H9 (cell line): ENCODE measurements around the gene ITPRIPL2. TPM values are rescaled to one million over a fixed set of nuclear protein-coding genes. Genes with fewer than 3 reads are reported as not detected.

Experiments
- DNase-seq: peaks from one replicate; pipeline ENCODE4 v3.0.0-alpha.2; 2017
- H2AFZ ChIP-seq: one replicate; pipeline ENCODE4 v1.6.1; 2013; ENCODE audit warnings: mild to moderate bottlenecking, low read length, control low read depth, moderate library complexity
- H2AK5ac ChIP-seq: 2 replicates; pipeline ENCODE4 v1.6.1; 2013; ENCODE audit warnings: low read length, control low read depth, mixed read lengths; ENCODE audit not compliant: insufficient read length
- H2BK120ac ChIP-seq: one replicate; pipeline ENCODE4 v1.6.1; 2013; ENCODE audit warnings: low read depth, mild to moderate bottlenecking, low read length, control low read depth, inconsistent platforms; ENCODE audit not compliant: poor library complexity, severe bottlenecking
- H2BK12ac ChIP-seq: 2 replicates; pipeline ENCODE4 v1.6.1; 2013; ENCODE audit warnings: low read length, control low read depth, mixed read lengths, low read depth; ENCODE audit not compliant: insufficient read length
- H2BK15ac ChIP-seq: 2 replicates; pipeline ENCODE4 v1.6.1; 2013; ENCODE audit warnings: low read depth, low read length, control low read depth
- H2BK20ac ChIP-seq: one replicate; pipeline ENCODE4 v1.6.1; 2013; ENCODE audit warnings: low read depth, mild to moderate bottlenecking, low read length, control low read depth, inconsistent platforms; ENCODE audit not compliant: poor library complexity, severe bottlenecking
- H2BK5ac ChIP-seq: 2 replicates; pipeline ENCODE4 v1.6.1; 2013; ENCODE audit warnings: low read length, control low read depth, mixed read lengths; ENCODE audit not compliant: insufficient read length
- H3K14ac ChIP-seq: 2 replicates; pipeline ENCODE4 v1.6.1; 2013; ENCODE audit warnings: low read length, control low read depth; ENCODE audit not compliant: insufficient read depth
- H3K18ac ChIP-seq: 2 replicates; pipeline ENCODE4 v1.6.1; 2013; ENCODE audit warnings: low read depth, mild to moderate bottlenecking, mixed read lengths, low read length, control low read depth; ENCODE audit not compliant: insufficient read length
- H3K23ac ChIP-seq: 2 replicates; pipeline ENCODE4 v1.6.1; 2013; ENCODE audit warnings: low read length, control low read depth, mixed read lengths, low read depth; ENCODE audit not compliant: insufficient read length
- H3K23me2 ChIP-seq: 2 replicates; pipeline ENCODE4 v1.6.1; 2013; ENCODE audit warnings: low read depth, mild to moderate bottlenecking, mixed read lengths, low read length, control low read depth; ENCODE audit not compliant: insufficient read length, poor library complexity, severe bottlenecking
- H3K27ac ChIP-seq: 2 replicates; pipeline ENCODE4 v1.5.1; 2013; ENCODE audit warnings: low read length, control low read depth, mixed read lengths, low read depth; ENCODE audit not compliant: insufficient read length
- H3K27me3 ChIP-seq: 2 replicates; pipeline ENCODE4 v1.6.1; 2013; ENCODE audit warnings: low read length, control low read depth, inconsistent platforms; ENCODE audit not compliant: insufficient read depth
- H3K4ac ChIP-seq: 2 replicates; pipeline ENCODE4 v1.6.1; 2013; ENCODE audit warnings: low read depth, mild to moderate bottlenecking, control low read depth, inconsistent platforms, low read length, moderate library complexity
- H3K4me1 ChIP-seq: 2 replicates; pipeline ENCODE4 v1.6.1; 2013; ENCODE audit warnings: low read length, control low read depth, inconsistent platforms; ENCODE audit not compliant: insufficient read depth
- H3K4me2 ChIP-seq: 2 replicates; pipeline ENCODE4 v1.6.1; 2013; ENCODE audit warnings: low read length, control low read depth, mixed read lengths; ENCODE audit not compliant: insufficient read length, insufficient read depth
- H3K56ac ChIP-seq: 2 replicates; pipeline ENCODE4 v1.6.1; 2013; ENCODE audit warnings: low read depth, mild to moderate bottlenecking, mixed read lengths, low read length, control low read depth; ENCODE audit not compliant: insufficient read length
- H3K79me1 ChIP-seq: 2 replicates; pipeline ENCODE4 v1.6.1; 2013; ENCODE audit warnings: low read depth, mild to moderate bottlenecking, moderate library complexity, low read length, control low read depth, inconsistent platforms; ENCODE audit not compliant: insufficient read depth, poor library complexity, severe bottlenecking
- H3K79me2 ChIP-seq: 2 replicates; pipeline ENCODE4 v1.6.1; 2013; ENCODE audit warnings: low read length, control low read depth, inconsistent platforms; ENCODE audit not compliant: insufficient read depth
- H3K9ac ChIP-seq: 2 replicates; pipeline ENCODE4 v1.6.1; 2013; ENCODE audit warnings: low read length, control low read depth, mixed read lengths; ENCODE audit not compliant: insufficient read length; ENCODE audit errors: extremely low read depth
- H3K9me3 ChIP-seq: one replicate; pipeline ENCODE4 v1.6.1; 2013; ENCODE audit warnings: low read depth, low read length, inconsistent platforms; ENCODE audit not compliant: control insufficient read depth
- H3T11ph ChIP-seq: one replicate; pipeline ENCODE4 v1.6.1; 2013; ENCODE audit warnings: mild to moderate bottlenecking, low read length, control low read depth, inconsistent platforms
- H4K20me1 ChIP-seq: one replicate; pipeline ENCODE4 v1.6.1; 2013; ENCODE audit not compliant: control insufficient read depth, insufficient read length, insufficient read depth
- H4K5ac ChIP-seq: 2 replicates; pipeline ENCODE4 v1.6.1; 2013; ENCODE audit warnings: low read depth, mild to moderate bottlenecking, mixed read lengths, low read length, control low read depth; ENCODE audit not compliant: insufficient read length
- H4K8ac ChIP-seq: replicated peaks from 2 replicates; pipeline ENCODE4 v1.6.1; 2013; ENCODE audit warnings: low read length, control low read depth, mixed read lengths, low read depth; ENCODE audit not compliant: insufficient read length
- H4K91ac ChIP-seq: 2 replicates; pipeline ENCODE4 v1.6.1; 2013; ENCODE audit warnings: low read depth, mild to moderate bottlenecking, moderate library complexity, mixed read lengths, low read length, control low read depth; ENCODE audit not compliant: insufficient read length
- H3K27ac Mint-ChIP-seq, 3 experiments: 2 replicates in 2 of 3; 3 replicates in 1 of 3; pipeline ENCODE4 v1.8.0; 2020 to 2021; ENCODE audit warnings: mixed read lengths in 3 of 3, mild to moderate bottlenecking in 1 of 3, moderate library complexity in 1 of 3
- H3K27me3 Mint-ChIP-seq: 2 replicates; pipeline ENCODE4 v1.8.0; 2021; ENCODE audit warnings: low read depth, mild to moderate bottlenecking, moderate library complexity, mixed read lengths
- H3K36me3 Mint-ChIP-seq, 3 experiments: 2 replicates in 2 of 3; 3 replicates in 1 of 3; pipeline ENCODE4 v1.8.0; 2020 to 2021; ENCODE audit warnings: low read depth in 3 of 3, mixed read lengths in 3 of 3; ENCODE audit not compliant: insufficient read depth in 1 of 3
- H3K4me1 Mint-ChIP-seq, 2 experiments: 2 replicates each; pipeline ENCODE4 v1.8.0; 2020; ENCODE audit warnings: mixed read lengths in 2 of 2
- H3K4me3 Mint-ChIP-seq, 2 experiments: 2 replicates in 1 of 2; 3 replicates in 1 of 2; pipeline ENCODE4 v1.8.0; 2020 to 2021; ENCODE audit warnings: mild to moderate bottlenecking in 2 of 2, mixed read lengths in 2 of 2, moderate library complexity in 1 of 2
- H3K9me3 Mint-ChIP-seq, 2 experiments: 2 replicates in 1 of 2; 3 replicates in 1 of 2; pipeline ENCODE4 v1.8.0; 2020; ENCODE audit warnings: mild to moderate bottlenecking in 2 of 2, mixed read lengths in 2 of 2, moderate library complexity in 1 of 2
- CTCF ChIP-seq: fragments of 200-600 bp; sonication (generic); conservative IDR thresholded peaks from 3 replicates; pipeline ENCODE4 v1.8.0; 2021; ENCODE audit warnings: antibody characterized with exemption, mild to moderate bottlenecking
- WGBS: extraction: QIAGEN DNeasy Blood & Tissue Kit; methylation state at CpG from one replicate; pipeline ENCODE4 v1.1.7; 2013; ENCODE audit warnings: missing lambda C conversion rate, low lambda C conversion rate, mixed read lengths; ENCODE audit not compliant: insufficient read length; ENCODE audit errors: extremely low coverage; 5-methylcytosine and 5-hydroxymethylcytosine counted together
- total RNA-seq: library from RNA; stranded (reverse); gene quantifications from 2 replicates; pipeline ENCODE4 v1.2.1, GENCODE V29; 2021

The ITPRIPL2 gene
- total RNA-seq, 1 experiment from 2014 or later, result 9.1 TPM

GRCh38 chr16:19162085-19162484 lies 48.3 kb downstream of the ITPRIPL2 start:
- Histone ChIP-seq H3K79me1 (no peaks in the 10 kb centered on the region), H4K91ac (no peak overlapping the region), H3T11ph (no peak overlapping the region), H3K4ac (no peak overlapping the region), H2BK120ac (no peak overlapping the region), H4K8ac (no peak overlapping the region), H3K4me1 (no peaks in the 10 kb centered on the region), H3K79me2 (no peaks in the 10 kb centered on the region), H3K4me2 (no peak overlapping the region), H3K9me3 (no peaks in the 10 kb centered on the region), H3K18ac (no peak overlapping the region), H3K23ac (no peak overlapping the region), H3K9ac (no peak overlapping the region), H2BK5ac (no peak overlapping the region), H4K20me1 (no peaks in the 10 kb centered on the region), H2BK20ac (no peak overlapping the region), H3K27ac (no peak overlapping the region), H3K14ac (no peak overlapping the region), H4K5ac (no peak overlapping the region), H3K56ac (no peak overlapping the region), H2AFZ (no peak overlapping the region), H2BK15ac (no peak overlapping the region), H2BK12ac (no peak overlapping the region), H3K27me3 (no peaks in the 10 kb centered on the region), H2AK5ac (no peak overlapping the region), H3K23me2 (no peaks in the 10 kb centered on the region)
- TF ChIP-seq CTCF, result no peak
- Mint-ChIP-seq H3K9me3 (no peaks in the 10 kb centered on the region), H3K4me1 (no peaks in the 10 kb centered on the region), H3K27ac (0 out of 7 replicates have a peak overlapping the region, but pooled peaks of 1 of the 3 experiments have one; percentile 21), H3K27me3 (peaks cover 11% of the 10 kb centered on the region), H3K36me3 (no peaks in the 10 kb centered on the region), H3K4me3 (no peak overlapping the region)
- WGBS, result no CpG with 5 or more reads among the region's 4 CpGs
- no peak for DNase-seq
